HG03442 (cell line): ENCODE data around the gene LARP7.
"Not testable (repeated sequence)": the region's sequence is repeated elsewhere in the genome, so short reads cannot be mapped to it uniquely, and the experiment has no call there.

Experiments
- ATAC-seq: cut with Tn5 transposase; IDR thresholded peaks from one replicate; pipeline ENCODE4 v1.9.1; 2021; ENCODE audit warnings: mild to moderate bottlenecking, moderate library complexity; ENCODE audit not compliant: unreplicated experiment

The LARP7 gene

DNA sequence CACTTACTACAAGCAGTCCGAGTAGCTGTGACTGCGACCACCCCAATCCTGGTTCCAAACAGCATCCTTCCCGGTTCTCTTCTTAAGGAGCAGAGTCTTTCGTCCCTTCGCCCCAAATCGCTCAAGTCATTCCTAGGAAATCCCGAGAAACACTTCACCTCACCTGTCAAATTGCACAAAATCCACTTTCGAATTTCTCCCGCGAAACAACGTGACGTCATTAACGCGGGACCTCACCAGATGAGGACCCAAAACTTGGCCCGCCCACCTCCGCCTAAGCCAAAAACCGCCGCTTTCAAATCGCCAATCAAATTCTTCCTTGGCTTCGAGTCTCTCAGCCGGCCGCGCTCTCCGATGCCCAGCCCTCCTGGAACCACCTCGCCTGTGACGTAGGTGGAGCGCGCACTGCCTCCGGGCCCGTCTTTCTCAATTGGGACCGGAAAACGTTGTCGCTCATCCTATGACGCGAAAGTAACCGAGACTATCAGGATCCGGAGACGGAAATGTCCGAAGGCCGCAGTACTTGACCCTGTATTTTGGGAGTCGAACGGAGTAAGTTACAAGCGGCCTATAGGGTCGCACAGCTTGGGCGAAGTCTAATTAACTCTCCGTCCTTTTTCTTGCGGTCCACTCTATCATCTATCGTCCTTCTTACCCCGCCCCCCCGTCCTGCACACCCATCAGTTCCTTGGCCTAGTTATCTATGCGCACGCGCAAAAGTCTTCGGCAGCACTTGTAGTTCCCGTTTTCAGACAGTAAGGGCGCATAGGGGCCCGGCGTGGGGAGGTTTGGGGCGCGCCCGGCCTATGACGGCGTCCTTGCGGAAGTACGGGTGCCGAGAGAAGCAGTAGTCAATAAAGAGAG lies at the start of gene LARP7, which contains the start of gene ZGRF1:
TSS of gene LARP7 (plus strand) at position 456 of the 864 bp plus-strand sequence. CDS start 7,527 bp downstream, outside the sequence.
TSS of gene ZGRF1 (minus strand) at position 222 of the 864 bp plus-strand sequence. CDS start 3,733 bp downstream, outside the sequence.
- peak; percentile 85 for ATAC-seq

DNA sequence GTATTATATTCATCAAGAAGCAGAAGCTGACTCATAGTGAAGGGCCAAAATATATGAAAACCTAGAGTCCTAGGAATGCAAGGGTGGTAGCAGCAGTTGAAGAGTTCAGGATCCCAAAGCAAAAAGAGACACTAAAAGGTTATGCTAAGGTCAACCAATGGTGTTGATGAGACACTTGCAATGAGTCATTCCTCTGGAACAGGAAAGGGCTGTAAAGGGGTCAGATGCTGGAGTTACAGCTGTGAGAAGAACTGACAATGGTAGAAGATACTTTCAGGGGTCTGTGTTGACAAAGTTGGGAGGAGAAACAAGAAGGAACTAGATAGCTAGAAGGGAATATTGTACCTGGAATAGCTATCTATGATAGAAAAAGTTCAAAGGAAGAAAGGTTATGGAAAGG lies 47.7 kb upstream of the LARP7 start:
- ATAC-seq = no peak

DNA sequence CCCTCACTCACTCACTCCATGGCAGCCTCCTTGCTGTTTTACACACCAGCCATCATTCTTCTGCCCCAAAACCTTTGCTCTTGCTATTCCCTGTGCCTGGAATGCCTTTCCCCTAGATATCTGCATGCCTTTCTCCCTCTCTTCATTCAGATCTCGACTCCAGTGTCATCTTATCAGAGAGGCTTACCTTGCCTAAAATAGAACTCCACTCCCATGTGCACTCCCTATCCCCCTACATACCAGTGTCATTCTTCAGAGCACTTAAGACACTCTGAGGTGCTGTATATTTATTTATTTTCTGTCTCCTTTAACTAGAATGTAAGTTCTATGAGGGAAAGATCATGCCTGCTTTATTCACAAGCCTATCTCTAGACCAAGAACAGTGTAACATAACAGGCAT lies 45.4 kb upstream of the LARP7 start:
- no peak for ATAC-seq

DNA sequence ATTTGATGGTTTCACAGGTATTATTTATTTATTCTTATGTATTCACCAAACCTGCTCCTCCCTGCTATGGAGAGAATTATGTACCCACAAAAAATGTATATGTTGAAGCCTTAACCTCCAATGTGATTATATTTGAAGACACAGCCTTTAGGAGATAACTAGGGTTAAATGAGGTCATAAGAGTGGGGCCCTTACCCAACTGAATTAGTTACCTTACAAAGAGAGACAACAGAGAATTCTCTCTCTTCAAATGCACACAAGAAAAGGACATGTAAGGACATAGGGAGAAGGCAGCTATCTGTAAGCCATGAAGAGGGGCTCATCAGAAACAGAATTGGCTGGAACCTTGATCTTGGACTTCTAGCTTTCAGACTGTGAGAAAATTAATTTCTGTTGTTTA lies 44.2 kb upstream of the LARP7 start:
- no peak for ATAC-seq

DNA sequence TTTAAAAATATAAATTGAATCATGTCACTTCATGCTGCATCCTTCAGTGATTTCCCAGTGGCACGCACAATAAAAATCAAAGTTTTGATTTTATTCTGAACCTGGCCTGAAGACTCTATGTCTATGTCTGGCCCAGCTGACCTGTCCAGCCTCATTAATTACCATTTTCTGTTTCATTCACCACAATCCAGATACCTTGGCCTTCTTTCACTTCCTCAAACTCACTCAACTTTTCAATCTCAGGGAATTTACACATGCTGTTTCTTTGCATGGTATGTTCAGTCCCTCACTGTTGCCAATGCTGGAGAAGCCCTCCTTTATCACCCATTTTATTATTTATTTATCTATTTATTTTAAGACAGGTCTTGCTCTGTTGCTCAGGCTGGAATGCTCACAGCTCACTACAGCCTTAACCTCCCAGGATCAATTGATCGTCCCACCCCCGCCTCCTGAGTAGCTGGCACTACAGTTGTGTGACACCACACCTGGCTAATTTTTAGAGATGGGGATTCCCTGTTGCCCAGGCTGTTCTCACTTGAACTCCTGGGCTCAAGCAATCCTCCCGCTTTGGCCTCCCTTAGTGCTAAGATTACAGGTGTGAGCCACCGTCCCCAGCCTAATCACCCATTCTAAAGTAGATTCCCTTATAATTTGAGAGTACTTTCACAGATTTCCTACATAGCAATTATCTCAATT lies 43.4 kb upstream of the LARP7 start:
- ATAC-seq = peak; percentile 66

DNA sequence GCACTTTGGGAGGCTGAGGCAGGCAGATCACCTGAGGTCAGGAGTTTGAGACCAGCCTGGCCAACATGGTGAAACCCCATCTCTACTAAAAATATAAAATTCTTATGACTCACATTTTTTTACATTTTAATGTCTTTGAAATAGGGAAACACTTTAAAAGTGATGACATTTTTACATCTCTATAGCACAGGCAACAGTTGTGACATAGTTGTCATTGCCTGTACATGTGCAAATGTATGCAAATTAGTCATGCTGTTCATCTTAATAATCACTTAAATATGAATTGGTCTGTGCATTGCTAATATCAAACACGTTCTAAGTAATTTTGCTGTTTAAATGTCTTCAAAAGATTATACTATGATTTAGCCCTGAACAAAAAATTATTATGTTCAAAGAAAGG lies 42.0 kb upstream of the LARP7 start:
- no peak for ATAC-seq

DNA sequence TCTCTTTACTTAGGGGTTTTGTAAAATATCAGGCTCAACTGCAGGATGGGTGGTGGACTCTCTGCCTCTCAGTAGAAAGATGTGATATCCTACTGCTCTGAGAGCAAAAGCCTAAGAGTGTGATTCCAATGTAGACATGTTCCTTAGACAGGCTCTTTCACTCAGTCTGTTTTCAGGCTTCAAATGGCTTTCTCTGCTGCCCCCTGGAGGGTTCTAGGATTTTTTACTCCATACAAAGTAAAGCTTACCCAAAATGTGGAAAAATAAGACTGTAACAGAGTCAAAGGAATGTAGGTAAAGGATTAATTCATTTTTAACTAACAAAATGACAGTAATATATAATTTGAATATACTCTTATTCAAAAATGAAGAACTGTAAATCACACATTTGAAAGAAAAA lies 32.4 kb upstream of the LARP7 start:
- peak; percentile 75 for ATAC-seq

DNA sequence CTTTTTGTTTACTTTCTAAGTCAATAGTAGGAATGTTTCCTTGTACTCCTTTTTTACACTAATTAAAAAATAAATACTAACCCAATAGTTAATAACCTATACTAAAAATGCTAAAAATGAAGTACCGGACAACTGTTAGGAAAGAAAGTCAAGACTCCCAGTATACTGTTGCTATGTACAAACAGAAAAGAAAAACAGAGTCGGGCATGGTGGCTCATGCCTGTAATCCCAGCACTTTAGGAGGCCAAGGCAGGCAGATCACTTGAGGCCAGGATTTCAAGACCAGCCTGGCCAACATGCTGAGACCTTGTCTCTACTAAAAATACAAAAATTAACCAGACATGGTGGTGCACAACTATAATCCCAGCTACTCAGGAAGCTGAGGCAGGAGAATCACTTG lies 24.1 kb upstream of the LARP7 start:
- ATAC-seq = not testable (repeated sequence)

DNA sequence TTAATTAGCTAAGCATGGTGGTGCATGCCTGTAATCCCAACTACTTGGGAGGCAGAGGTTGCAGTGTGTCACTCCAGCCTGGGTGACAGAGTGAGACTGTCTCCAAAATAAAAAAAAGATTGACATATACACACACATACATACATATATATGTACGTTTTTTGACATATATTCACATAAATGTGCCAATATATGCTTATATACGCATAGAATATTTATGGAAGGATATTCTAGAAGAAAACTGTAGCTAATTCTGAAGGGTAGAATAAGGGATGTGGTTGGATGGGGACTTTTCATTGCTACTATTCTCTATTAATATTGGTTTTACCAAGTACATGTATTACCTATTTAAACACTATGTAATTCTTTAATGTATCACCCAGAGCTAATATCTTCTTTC lies 20.0 kb upstream of the LARP7 start:
- ATAC-seq = no peak

DNA sequence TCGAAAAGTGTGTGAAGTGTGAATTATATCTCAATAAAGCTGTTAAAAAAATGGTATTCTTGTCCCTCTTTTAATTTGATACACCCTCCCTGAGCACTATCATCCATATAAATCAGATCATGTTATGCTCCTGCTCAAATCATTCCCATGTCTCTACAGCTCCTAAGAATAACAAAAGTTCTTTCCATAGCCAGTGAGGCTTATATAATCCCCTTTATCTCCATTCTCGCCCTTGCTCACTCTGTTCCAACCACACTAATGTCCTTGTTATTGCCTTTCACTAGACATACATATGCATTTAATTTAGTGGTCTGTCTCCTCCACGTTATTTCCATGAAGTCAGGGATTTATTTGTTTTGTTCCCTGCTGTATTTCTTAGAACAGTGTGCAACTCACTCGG lies 10.7 kb upstream of the LARP7 start:
- ATAC-seq = no peak

DNA sequence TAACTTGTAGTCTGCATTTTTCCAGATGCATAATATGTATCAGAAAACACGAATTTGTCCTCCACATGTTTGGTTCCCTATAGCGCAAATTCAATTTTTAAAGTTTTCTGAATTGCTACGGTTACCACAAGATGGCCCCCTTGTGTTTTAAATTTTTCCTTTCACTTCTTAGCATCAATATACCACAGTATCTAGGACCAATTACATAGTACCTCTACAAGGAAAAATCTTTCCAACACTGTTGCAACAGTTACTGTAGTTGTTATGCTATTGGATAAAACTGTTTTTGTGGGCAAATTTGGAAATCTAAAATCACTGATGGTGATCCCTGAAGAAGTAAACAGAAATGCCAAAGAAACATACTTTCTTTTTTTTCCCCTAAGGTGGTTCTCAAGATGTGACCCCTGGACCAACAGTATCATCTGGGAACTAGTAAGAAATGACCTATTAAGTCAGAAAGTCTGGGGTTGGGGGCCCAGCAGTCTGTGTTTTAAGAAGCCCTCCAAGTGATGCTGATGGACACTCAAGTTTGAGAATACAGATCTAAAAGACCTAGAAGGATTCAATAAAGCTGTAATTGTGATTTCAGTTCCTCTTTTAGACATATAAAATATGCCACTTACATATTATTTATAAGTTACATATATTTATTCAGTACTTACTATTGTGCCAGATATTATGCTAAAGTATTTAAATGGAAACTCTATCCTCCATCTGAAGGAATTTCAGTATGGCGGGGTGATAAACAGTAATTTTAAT lies 3.3 kb upstream of the LARP7 start:
- ATAC-seq = no peak

DNA sequence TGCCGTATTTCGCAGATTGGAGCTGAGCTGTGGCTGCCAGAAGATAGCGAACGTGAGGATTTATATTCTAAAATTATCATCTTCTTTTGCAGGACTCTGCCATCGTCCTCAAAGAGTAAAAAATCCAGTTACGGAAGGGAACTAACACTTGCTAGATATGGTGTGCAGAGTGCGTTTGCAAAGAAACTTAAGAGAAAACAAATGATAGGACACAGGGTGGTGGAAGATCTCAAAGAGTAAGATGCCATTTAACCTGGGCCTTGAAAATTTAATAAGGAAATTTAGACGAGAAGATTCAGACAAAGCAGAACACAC lies 566 bp downstream of the LARP7 start:
- ATAC-seq = no peak

DNA sequence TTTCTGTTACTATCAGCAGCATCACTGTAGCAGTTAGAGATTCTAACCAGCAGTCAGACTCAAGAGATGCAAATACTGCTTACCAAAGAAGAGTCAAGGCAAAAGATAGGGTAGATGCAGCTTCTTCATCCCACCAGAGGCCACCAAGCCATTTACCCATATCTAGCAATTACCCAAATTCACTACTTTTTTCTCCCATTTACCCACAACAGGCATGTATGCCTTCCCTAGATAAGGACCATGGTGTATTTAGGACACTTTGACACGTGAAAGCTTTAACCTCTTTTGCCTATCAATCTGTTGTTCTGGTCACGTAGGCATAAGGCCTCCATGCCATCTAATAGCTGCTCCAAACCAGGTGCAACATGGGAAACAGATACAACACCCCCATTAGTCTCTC lies 5.6 kb downstream of the LARP7 start:
- no peak for ATAC-seq

DNA sequence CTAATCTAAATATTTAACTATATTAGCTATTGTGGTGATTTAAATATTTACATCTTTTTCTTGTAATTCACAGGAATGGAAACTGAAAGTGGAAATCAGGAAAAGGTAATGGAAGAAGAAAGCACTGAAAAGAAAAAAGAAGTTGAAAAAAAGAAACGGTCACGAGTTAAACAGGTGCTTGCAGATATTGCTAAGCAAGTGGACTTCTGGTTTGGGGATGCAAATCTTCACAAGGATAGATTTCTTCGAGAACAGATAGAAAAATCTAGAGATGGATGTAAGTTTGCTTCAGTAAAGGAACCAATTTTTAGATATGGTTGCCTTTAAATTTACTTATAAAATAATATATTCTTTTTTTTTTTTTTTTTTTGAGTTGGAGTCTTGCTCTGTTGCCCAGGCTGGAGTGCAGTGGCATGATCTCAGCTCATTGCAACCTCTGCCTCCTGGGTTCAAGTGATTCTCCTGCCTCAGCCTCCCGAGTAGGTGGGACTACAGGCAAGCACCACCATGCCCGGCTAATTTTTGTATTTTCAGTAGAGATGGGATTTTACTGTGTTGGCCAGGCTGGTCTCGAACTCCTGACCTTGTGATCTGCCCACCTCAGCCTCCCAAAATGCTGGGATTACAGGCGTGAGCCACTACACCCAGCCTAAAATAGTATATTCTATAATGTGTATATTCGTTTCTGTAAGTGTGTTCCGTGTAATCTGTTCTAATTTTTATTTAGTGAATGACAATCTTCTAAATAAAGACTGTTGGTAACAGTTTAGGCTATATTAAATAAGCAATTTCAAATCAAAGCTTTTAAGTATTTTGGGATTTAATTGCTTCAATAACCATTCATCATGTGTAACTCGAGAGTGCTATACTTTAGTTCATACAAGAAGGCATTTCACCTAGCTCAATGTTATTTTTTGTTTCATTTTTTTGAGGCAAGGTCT lies 7.9 kb downstream of the LARP7 start:
- ATAC-seq = not testable (repeated sequence)

DNA sequence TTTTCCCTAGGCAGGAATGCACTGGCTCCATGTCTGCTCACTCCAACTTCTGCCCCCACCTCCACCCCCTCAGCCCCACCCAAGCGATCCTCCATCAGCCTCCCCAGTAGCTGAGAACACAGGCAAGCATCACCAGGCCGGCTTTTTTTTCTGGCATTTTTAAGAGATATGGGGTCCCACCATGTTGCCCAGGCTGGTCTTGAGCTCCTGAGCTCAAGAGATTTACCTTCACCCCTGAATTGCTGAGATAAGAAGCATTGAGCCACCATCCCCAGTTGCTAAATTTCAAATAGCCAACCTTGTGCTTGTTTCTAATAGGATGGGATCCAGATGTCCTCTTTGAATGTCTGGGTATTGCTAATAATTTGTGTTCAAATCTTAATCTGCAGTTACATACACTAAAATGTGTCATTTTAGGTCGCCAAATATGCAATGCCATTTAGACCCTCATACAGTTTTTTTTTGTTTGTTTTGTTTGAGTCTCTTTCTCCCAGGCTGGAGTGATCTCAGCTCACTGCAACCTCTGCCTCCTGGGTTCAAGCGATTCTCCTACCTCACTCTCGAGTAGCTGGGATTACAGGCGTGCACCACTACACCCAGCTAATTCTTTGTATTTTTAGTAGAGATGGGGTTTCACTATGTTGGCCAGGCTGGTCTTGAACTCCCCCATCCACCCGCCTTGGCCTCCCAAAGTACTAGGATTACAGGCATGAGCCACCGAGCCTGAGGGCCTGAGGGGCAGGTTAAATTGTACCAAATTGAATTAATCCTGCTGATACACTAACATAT lies 8.8 kb downstream of the LARP7 start:
- no peak for ATAC-seq

DNA sequence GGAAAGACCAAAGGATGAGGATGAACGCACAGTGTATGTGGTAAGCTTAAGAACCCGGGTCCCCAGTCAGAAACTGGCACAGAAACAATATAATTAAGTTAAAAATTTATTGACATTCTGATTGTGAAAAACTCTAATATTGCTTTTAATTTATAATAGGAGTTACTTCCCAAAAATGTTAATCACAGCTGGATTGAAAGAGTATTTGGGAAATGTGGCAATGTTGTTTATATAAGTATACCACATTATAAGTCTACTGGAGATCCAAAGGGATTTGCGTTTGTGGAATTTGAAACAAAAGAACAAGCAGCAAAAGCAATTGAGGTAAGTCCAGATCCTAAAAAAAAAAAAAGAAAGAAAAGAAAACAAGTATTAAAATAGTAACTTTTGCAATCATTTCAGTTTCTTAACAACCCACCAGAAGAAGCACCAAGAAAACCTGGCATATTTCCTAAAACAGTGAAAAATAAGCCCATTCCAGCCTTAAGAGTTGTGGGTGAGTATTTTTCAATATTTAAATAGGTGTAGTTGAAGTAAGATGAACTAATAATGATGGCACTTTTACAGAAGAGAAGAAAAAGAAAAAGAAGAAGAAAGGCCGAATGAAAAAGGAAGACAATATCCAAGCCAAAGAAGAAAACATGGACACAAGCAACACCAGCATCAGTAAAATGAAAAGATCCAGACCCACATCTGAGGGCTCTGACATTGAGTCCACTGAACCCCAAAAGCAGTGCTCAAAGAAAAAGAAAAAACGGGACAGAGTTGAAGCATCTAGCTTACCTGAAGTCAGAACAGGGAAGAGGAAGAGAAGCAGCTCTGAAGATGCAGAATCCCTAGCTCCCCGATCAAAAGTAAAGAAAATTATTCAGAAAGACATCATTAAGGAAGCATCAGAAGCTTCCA lies 9.9 kb downstream of the LARP7 start:
- no peak for ATAC-seq

DNA sequence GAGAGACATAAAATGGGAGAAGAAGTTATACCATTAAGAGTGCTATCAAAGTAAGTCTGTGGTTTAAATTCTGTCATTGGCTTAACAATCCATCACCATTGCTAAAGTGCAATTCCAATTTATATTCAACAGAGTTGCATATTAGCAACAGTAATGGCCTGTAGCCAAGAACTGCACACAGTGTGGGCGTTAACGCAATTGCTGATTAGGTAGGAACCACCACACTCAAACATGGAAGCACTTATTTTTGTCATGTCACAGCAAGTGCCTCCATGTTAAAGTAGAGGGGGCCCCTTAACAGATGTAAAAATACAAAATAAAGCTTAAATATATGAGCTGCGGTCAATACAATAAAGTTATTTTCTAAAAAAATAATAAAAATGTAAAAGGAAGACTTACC lies 10.8 kb downstream of the LARP7 start:
- no peak for ATAC-seq

DNA sequence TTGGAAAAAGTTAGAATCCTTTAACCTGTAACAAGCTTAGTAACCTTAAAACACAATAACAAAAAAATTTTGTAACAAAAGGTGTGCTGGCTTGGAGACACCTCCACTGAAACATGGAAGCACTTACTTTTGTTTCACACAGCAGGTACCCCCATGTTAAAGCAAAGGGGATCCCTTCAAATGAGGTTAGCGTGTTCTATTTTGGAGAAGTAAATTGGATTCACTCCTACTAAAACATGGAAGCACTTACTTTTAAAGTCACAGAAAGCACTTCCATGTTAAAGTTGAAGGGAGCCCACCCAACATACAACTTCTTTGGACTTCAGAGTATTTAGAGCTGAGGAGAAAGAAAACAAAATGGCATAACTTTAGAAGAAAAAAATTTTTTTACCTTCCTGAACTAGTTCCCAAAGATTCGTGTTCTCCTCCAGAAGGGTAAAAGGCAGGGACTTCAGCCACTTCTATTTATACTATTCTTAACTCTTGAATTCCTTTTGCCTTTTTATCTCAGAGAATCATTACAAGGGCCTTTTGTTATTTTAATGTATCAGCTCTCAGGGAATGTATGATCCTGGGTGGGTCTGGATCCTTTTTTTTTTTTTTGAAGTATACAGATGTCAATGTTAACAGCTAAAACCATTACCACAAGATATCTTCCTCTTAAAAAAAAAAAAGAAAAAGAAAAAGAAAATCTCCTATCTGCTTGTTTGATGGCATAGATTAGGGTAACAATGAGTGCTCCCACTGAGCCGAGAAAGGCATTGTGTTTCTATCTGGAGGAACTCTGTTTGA lies 11.5 kb downstream of the LARP7 start:
- no peak for ATAC-seq
